ENCODE results near the gene HPCAL4.

DNA sequence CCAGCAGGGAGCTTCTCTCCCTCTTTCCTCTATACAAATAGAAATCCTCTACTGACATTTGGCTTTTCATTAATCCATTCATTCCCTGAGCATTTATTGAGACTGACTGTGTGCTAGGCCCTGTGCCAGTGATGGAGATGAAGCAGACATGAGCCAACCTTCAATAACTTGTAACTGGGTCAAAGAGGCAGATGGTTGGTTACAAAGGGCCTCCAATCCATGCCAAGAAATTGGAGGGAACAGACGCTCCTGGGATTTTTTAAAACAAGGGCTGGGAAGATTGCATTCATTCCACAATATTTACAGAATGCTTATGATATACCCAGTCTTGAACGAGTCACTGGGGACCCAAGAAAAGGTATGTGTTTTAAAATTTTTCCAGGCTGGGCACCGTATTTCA is 6.2 kb downstream of the HPCAL4 start:
- TF ChIP-seq EZH2 (IDR thresholded peaks at IDR 0.05; ENCODE audit: low read depth, unreplicated experiment) (peak; percentile 46), CREB1 (CRISPR knock-in tag; IDR thresholded peaks at IDR 0.05; ENCODE audit: low read depth) (no peak), POLR2AphosphoS5 (IDR thresholded peaks at IDR 0.05; ENCODE audit: low read depth) (no peak), EZH2phosphoT487 (IDR thresholded peaks at IDR 0.05; ENCODE audit: unreplicated experiment) (no peak)
- TF ChIP-seq, protein P1, sequence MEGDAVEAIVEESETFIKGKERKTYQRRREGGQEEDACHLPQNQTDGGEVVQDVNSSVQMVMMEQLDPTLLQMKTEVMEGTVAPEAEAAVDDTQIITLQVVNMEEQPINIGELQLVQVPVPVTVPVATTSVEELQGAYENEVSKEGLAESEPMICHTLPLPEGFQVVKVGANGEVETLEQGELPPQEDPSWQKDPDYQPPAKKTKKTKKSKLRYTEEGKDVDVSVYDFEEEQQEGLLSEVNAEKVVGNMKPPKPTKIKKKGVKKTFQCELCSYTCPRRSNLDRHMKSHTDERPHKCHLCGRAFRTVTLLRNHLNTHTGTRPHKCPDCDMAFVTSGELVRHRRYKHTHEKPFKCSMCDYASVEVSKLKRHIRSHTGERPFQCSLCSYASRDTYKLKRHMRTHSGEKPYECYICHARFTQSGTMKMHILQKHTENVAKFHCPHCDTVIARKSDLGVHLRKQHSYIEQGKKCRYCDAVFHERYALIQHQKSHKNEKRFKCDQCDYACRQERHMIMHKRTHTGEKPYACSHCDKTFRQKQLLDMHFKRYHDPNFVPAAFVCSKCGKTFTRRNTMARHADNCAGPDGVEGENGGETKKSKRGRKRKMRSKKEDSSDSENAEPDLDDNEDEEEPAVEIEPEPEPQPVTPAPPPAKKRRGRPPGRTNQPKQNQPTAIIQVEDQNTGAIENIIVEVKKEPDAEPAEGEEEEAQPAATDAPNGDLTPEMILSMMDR (conservative IDR thresholded peaks at IDR 0.05; ENCODE audit: low read depth in 2 of 2), result no peak

All from GM23338 (cell line).